ENCODE measurements around the gene AGAP6. TPM values are rescaled to one million over a fixed set of nuclear protein-coding genes. Genes with fewer than 3 reads are reported as not detected.
"Not testable (repeated sequence)": the region's sequence is repeated elsewhere in the genome, so short reads cannot be mapped to it uniquely, and the experiment has no call there.

The AGAP6 gene
- total RNA-seq, 1 experiment from 2014 or later = 26.0 TPM

- Mint-ChIP-seq H3K27me3 (ENCODE audit: insufficient read depth, unreplicated experiment) (peaks cover 4% of the 10 kb centered on the region), H3K4me1 (ENCODE audit: low read depth, unreplicated experiment) (no peaks in the 10 kb centered on the region), H3K9me3 (ENCODE audit: unreplicated experiment) (peaks cover 8% of the 10 kb centered on the region), H3K4me3 (ENCODE audit: unreplicated experiment) (no peak overlapping the region), H3K36me3 (ENCODE audit: insufficient read depth, unreplicated experiment) (no peaks in the 10 kb centered on the region), H3K27ac (ENCODE audit: unreplicated experiment) (no peak overlapping the region)
- H3K27me3 ChIP-seq (replicated peaks; ENCODE audit: control insufficient read depth, insufficient read depth, low read length) = no peaks in the 10 kb centered on the region
- no peak for TF ChIP-seq CTCF (IDR thresholded peaks at IDR 0.05; ENCODE audit: insufficient read depth in 1 of 2, low read depth in 1 of 2, low read length in 1 of 2, severe bottlenecking in 1 of 2, unreplicated experiment in 1 of 2)
- H3K9me3 ChIP-seq = no peaks in the 10 kb centered on the region
- DNase-seq = no peak
- H3K36me3 ChIP-seq (ENCODE audit: control insufficient read depth, insufficient read depth, low read length) = no peaks in the 10 kb centered on the region
- BruUV-seq (replicated peaks) = no TSS peak
- ChIA-PET CTCF (no interaction called here), POLR2A (no interaction called here)
- intact Hi-C loops (cut with micrococcal nuclease; ENCODE audit: unreplicated experiment) = loop anchor here (10.0 kb wide), 1 partner anchor 128 kb away; no protein-coding TSS in a partner anchor
- H3K4me3 ChIP-seq (ENCODE audit: low read depth, low read length) = no peak overlapping the region
- H3K4me1 ChIP-seq = no peaks in the 10 kb centered on the region
These were observed 39.0 kb downstream of the AGAP6 start for GRCh38 chr10:50027195-50027594.

GRCh38 chr10:50033481-50033880, 45.3 kb downstream of the AGAP6 start:
- intact Hi-C loops (cut with micrococcal nuclease; ENCODE audit: unreplicated experiment) = no loop called here
- H3K27me3 ChIP-seq (replicated peaks; ENCODE audit: control insufficient read depth, insufficient read depth, low read length) = no peaks in the 10 kb centered on the region
- POLR2A ChIA-PET = no interaction called here
- Mint-ChIP-seq H3K9me3 (ENCODE audit: unreplicated experiment) (no peaks in the 10 kb centered on the region), H3K4me3 (ENCODE audit: unreplicated experiment) (no peak overlapping the region), H3K36me3 (ENCODE audit: insufficient read depth, unreplicated experiment) (no peaks in the 10 kb centered on the region), H3K27me3 (ENCODE audit: insufficient read depth, unreplicated experiment) (no peaks in the 10 kb centered on the region), H3K4me1 (ENCODE audit: low read depth, unreplicated experiment) (no peaks in the 10 kb centered on the region), H3K27ac (ENCODE audit: unreplicated experiment) (no peak overlapping the region)
- no peak overlapping the region for H3K4me3 ChIP-seq (ENCODE audit: low read depth, low read length)
- H3K36me3 ChIP-seq (ENCODE audit: control insufficient read depth, insufficient read depth, low read length) = no peaks in the 10 kb centered on the region
- no peak for DNase-seq
- H3K9me3 ChIP-seq = no peaks in the 10 kb centered on the region
- CTCF ChIA-PET = no interaction called here
- H3K4me1 ChIP-seq = no peaks in the 10 kb centered on the region
- BruUV-seq (replicated peaks) = no TSS peak
- TF ChIP-seq CTCF (IDR thresholded peaks at IDR 0.05; ENCODE audit: insufficient read depth in 1 of 2, low read depth in 1 of 2, low read length in 1 of 2, severe bottlenecking in 1 of 2, unreplicated experiment in 1 of 2) = no peak

- DNase-seq; H3K27me3 ChIP-seq (replicated peaks; ENCODE audit: control insufficient read depth, insufficient read depth, low read length); H3K4me1 ChIP-seq; POLR2A ChIA-PET; H3K9me3 Mint-ChIP-seq (ENCODE audit: unreplicated experiment); H3K4me3 ChIP-seq (ENCODE audit: low read depth, low read length); H3K27me3 Mint-ChIP-seq (ENCODE audit: insufficient read depth, unreplicated experiment); CTCF ChIA-PET; BruUV-seq (replicated peaks); intact Hi-C loops (cut with micrococcal nuclease; ENCODE audit: unreplicated experiment); H3K9me3 ChIP-seq; H3K27ac Mint-ChIP-seq (ENCODE audit: unreplicated experiment); H3K4me1 Mint-ChIP-seq (ENCODE audit: low read depth, unreplicated experiment); H3K36me3 ChIP-seq (ENCODE audit: control insufficient read depth, insufficient read depth, low read length); H3K36me3 Mint-ChIP-seq (ENCODE audit: insufficient read depth, unreplicated experiment); H3K4me3 Mint-ChIP-seq (ENCODE audit: unreplicated experiment): not testable (repeated sequence)
These were observed 47.1 kb downstream of the AGAP6 start for GRCh38 chr10:50035337-50035736.

Data from Caco-2 (cell line).